Transverse colon (tissue), 4 donors: ENCODE measurements around the gene GPER1.

Experiments used
- EP300 ChIP-seq: sonication (generic); formaldehyde crosslinking; IDR thresholded peaks from one replicate; pipeline ENCODE4 v1.6.1; 2017; ENCODE audit warnings: antibody characterized with exemption, low read depth
- POLR2A ChIP-seq: fragments of 450-650 bp; IDR thresholded peaks from one replicate; pipeline ENCODE4 v1.6.1; 2016; ENCODE audit warnings: antibody characterized with exemption, mild to moderate bottlenecking, moderate library complexity
- POLR2AphosphoS5 ChIP-seq, 3 donors: sonication (generic); formaldehyde crosslinking; IDR thresholded peaks; one replicate each; pipeline ENCODE4 v1.6.1; 2016; ENCODE audit warnings: antibody characterized with exemption in 3 of 3
- TF ChIP-seq, protein P1 (sequence below), 5 experiments: fragments of 200-600 bp in 3 of 5; fragments of 450-650 bp in 2 of 5; sonication (generic) in 3 of 5; IDR thresholded peaks; 1 replicate in 2 of 5; 2 replicates in 3 of 5; pipeline ENCODE4 v1.5.1; 2016 to 2017; ENCODE audit warnings: antibody characterized with exemption in 5 of 5, inconsistent platforms in 3 of 5, mild to moderate bottlenecking in 2 of 5, moderate library complexity in 1 of 5

DNA sequence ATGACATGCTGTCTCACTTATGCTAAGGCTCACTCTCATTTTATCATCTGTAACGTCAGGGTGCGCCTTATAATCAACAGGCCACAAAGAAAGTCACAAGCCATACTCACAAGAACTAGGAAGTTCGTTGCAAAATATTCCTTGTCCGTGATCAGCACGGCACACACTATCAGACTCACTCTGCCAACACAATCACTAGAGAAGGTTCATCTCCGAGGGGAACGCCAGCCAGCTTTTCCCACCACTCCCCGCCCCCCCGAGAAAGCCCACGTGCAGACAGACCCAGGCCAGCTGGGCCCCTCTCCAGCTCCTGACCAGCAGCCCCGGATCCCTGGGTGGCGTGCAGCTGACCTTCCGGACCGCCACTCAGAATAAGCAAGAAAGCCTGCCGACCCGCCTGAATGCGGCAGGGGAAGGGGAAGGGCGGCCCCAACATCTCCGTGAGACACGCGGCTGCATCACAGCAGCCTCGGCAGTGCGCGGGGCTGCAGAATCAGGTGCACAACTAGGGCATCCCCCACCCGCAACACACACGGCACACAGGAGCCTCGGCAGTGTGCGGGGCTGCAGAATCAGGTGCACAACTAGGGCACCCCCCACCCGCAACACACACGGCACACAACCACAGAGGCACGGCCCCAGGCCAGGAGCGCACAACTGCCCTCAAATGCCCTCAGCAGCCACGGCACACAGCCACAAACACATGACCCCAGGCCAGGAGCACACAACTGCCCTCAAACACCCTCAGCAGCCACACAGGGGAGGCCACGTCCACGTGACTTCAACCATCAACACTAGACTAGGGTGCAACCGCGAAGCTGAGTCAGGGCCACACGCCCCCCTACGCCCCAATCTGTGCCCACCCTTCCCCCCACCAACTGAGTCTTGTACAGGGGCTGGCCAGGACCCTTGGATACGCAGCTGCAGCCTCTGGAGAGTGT lies 46.1 kb upstream of the GPER1 start:
- TF ChIP-seq POLR2A (no peak), POLR2AphosphoS5 (IDR thresholded peaks at IDR 0.05) (no peak), EP300 (no peak)
- TF ChIP-seq, protein P1, sequence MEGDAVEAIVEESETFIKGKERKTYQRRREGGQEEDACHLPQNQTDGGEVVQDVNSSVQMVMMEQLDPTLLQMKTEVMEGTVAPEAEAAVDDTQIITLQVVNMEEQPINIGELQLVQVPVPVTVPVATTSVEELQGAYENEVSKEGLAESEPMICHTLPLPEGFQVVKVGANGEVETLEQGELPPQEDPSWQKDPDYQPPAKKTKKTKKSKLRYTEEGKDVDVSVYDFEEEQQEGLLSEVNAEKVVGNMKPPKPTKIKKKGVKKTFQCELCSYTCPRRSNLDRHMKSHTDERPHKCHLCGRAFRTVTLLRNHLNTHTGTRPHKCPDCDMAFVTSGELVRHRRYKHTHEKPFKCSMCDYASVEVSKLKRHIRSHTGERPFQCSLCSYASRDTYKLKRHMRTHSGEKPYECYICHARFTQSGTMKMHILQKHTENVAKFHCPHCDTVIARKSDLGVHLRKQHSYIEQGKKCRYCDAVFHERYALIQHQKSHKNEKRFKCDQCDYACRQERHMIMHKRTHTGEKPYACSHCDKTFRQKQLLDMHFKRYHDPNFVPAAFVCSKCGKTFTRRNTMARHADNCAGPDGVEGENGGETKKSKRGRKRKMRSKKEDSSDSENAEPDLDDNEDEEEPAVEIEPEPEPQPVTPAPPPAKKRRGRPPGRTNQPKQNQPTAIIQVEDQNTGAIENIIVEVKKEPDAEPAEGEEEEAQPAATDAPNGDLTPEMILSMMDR (IDR thresholded peaks at IDR 0.05), result no peak
